Hematopoietic multipotent progenitor cell treated with erythropoietin and hydrocortisone succinate and interleukin-3 and kit ligand, for 17 days (in vitro differentiated cells): ENCODE data around the gene JAZF1.

Experiments
- DNase-seq: peaks from one replicate; pipeline ENCODE4 v3.0.0-alpha.2; 2015; ENCODE audit warnings: low spot score

Gene JAZF1

GRCh38 chr7:28106321-28106829 lies 74.2 kb downstream of the JAZF1 start:
- no peak for DNase-seq

DNA sequence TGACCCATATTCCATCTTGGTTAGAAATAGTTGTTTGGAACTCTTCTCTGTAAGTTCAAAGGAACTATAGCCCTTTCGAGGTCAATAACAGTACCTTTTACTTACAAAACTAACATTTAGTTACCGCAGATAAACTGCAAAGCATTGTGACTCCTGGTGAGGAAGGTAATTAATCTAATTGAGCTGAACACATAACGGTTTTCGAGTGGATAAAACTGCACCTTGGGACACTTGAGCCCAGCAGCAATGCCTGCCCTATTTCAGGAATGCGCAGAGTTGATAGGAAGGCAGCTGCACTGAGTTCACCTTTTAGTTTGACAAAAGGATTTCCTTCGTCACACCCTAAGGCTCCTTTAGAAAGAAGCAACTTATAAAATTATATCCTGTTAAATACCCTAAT lies 75.4 kb downstream of the JAZF1 start:
- no peak for DNase-seq

DNA sequence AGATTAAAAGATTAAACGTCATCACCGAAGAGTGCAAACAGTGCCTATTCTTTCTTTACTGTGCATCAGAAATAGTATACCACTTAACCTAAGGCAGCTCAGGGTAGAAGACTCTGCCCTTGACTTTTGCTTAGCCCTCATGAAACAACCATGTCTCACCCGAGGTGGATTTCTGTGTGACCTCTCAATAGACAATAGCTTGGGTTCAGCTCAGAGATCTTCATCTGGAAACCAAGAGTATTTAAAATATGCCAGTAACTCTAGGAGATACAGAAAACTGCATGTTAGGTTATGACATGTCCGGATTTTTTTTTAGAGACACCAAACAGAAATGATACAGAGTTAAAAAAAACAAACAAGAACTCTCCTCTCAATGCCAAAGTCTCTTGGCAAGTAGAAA lies 75.8 kb downstream of the JAZF1 start:
- no peak for DNase-seq

GRCh38 chr7:28104041-28104541 lies 76.5 kb downstream of the JAZF1 start:
- no peak for DNase-seq

- DNase-seq = no peak
Measured at GRCh38 chr7:28102797-28103196, 77.8 kb downstream of the JAZF1 start.

- DNase-seq = peak; percentile 81
Measured at GRCh38 chr7:28096713-28097112, 83.9 kb downstream of the JAZF1 start.

DNA sequence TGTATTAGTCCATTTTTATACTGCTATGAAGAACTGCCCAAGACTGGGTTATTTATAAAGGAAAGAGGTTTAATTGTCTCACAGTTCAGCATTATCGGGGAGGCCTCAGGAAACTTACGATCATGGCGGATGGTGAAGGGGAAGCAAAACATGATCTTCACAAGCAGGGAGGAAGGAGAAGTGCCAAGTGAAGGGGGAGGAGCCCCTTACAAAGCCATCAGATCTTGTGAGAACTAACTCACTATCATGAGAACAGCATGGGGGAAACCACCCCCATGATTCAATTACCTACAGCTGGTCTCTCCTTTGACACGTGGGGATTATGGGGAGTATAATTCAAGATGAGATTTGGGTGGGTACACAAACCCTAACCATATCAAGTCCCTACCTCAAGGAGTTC lies 85.4 kb downstream of the JAZF1 start:
- DNase-seq = no peak

DNA sequence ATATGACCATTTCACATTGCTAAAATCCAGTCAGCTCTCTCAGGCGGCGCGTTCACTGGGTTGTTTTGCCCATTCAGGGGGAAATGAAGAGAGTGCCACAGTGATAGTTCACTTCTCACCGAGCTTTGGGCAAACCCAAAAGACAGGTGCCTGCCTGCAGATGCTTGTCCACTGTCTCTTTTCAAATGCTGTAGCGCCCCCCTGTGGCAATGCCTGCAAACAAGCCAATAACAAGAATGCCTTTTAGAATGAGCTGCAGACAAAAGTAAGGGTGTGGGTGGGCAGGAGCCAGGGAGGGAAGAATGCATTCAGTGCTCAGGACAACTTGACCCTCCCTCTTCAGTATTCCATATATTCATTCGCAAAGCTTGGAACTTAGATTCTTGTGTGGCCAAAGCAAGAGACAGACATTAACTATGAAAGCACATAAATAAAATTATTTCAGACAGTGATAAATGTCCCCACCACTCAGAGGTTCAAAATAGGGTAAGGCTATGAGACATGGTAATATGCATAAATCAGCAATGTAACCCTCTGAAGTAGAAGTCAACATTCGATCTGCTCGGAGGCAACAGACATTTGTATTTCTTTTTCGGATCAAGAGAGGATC lies 86.9 kb downstream of the JAZF1 start:
- DNase-seq = peak; percentile 70

DNA sequence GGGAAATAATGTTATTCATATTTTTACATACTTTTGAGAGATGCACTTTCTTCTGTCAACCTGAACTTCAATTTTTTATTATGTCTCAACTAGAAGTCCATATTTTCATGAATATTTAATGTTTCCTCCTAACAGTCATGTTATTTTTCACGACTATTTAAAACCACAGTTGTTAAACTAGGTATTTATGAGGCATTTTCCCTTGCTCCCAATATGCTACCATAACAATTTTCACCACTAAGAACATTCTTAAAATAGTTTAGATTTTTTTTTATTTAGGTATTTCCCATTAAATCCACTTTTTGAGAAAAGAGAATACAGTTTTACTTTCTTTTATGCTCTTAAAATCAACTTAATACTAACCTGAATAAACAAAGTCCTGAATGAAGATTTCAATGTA lies 89.4 kb downstream of the JAZF1 start:
- no peak for DNase-seq

DNA sequence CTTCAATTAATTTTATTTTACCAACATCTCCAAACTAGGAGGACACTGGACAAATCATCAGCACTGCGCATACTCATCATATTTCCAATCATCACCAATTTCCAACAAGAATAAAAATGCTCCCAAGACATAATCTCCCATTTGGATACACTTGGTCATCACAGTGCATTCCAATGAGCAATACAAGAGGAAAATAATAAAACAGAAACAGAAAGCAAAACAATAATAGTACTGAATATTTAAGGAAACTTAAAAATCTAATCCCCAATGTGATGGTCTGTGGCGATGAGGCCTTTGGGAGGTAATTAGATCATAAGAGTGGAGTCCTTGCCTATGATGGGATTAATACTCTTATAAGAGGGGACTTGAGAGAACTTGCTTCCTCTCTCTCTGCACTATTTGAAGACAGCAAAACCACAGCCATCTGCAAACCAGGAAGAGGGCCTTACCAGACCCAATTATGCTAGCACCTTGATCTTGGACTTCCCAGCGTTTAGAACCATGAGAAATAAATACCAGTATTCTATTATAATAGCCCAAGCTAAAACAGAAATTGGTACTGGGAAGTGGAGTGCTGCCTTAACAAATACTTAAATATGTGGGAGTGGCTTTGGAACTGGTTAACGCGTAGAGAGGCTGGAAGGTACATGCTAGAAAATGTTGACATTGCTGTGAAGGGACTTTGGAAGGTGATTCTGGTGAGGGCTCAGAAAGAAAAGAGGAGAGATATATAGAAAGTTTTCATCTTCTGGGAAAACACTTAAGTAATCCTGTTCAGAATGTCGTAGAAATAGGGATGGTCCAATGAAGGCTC lies 91.5 kb downstream of the JAZF1 start:
- DNase-seq = no peak

GRCh38 chr7:28088032-28088431 lies 92.6 kb downstream of the JAZF1 start:
- no peak for DNase-seq

GRCh38 chr7:28086198-28086597 lies 94.4 kb downstream of the JAZF1 start:
- no peak for DNase-seq

- no peak for DNase-seq
Measured at GRCh38 chr7:28083998-28084985, 96.3 kb downstream of the JAZF1 start.

DNA sequence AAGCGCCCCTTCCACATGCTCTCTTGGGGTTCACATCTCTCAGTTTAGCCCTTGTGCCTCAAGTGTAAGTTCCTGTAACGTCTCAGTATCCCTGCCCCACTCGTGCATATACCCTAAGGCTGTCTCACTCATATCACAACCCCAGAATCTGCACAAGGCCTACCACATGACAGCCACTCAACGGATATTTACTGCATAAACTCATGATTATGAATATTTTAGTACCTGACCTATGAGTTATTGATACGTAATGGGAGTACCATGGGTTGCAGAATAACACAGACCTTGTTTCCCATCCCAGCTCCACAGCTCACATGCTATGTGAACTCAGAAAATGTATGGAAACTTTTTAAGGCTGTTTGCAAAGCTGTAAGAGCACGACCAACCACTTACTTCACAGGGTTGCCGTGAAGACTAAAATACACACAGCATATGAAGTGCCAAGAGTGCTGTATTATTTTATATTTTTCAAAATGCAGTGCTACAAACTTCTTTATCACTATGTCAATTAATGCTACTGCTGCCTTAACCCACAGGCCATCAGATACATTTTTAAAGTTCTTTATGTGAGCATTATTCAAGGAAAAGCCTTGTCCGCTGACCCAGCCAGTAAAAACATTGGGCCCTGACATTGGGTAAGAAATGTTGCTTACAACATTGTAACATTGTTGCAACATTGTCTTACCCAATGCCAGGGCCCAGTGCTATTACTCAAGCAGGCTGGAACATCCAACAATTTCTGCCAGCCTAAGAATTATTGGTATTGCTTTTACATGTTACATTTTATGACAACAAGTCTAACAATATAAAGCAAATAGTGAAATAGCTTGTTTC lies 97.2 kb downstream of the JAZF1 start:
- DNase-seq = no peak

- no peak for DNase-seq
Measured at GRCh38 chr7:28082071-28082470, 98.5 kb downstream of the JAZF1 start.

GRCh38 chr7:28081016-28081415 lies 99.6 kb downstream of the JAZF1 start:
- no peak for DNase-seq

- DNase-seq = peak; percentile 74
Measured at GRCh38 chr7:28078036-28078901, 102.3 kb downstream of the JAZF1 start.

DNA sequence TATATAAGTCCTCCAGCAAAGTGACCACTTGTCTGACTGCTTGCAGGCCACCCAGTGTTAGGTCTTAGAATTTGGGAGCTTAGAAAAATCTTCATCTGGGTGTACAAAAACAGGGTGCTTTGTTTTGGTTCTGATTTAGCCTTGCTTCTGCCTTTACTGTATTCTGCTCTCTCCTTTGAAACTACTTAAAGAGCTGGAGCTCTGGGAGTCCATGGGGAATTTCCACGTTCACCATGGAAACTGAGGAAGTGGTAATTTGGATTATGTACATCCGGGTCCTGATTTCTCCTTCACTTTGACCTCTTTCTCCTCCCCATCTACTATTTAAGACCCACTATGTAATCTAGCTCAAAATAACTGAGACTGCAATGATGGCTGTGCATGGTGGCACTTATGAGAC lies 103.0 kb downstream of the JAZF1 start:
- DNase-seq = no peak

GRCh38 chr7:28076423-28077200 lies 104.0 kb downstream of the JAZF1 start:
- DNase-seq = no peak
